ENCODE data around the gene LILRA6.
"Not testable (repeated sequence)": the region's sequence is repeated elsewhere in the genome, so short reads cannot be mapped to it uniquely, and the experiment has no call there.

LILRA6 gene

DNA sequence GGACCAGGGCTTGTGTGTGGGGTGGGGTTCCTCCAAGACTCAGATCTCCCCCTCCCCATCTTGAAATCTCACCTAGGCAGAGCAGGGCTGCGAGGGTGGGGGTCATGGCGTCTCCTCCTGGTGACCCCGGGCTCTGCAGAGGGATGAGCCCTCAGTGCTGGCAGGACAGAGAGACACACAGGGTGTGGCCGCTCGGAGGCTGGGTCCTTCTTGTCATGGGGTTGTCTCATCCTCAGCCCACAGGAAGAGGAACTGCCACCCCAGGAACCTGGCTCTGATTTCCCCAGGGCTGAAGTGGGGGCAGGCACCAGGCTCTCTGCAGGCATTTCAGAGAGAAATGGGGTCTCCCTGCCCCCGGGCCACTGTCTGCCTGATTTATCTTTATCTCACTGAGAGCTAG, at the start of gene LILRA6:
TSS of gene LILRA6 (minus strand) at position 145 of the 400 bp plus-strand sequence.
- DNase-seq = peak; percentile 34

DNA sequence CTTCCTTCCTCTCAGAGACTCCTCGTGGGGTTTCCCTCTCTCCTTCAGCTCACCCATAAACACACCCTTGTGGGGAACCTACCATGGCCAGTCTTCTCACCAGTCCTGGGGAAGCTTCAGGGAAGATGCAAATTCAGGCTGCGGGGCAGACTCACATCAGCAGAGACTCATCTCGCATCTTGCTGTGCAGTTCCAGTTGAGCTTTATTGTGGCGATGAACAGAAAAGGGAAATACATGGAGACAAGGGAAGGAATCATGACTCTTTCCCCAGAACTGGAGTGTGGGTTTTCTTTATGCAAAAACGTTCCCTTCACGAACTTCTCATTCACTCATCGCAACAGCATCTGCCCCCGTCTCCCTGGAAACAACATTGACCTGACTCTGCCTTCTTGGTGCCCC, 46.6 kb upstream of the LILRA6 start:
- DNase-seq = not testable (repeated sequence)

DNA sequence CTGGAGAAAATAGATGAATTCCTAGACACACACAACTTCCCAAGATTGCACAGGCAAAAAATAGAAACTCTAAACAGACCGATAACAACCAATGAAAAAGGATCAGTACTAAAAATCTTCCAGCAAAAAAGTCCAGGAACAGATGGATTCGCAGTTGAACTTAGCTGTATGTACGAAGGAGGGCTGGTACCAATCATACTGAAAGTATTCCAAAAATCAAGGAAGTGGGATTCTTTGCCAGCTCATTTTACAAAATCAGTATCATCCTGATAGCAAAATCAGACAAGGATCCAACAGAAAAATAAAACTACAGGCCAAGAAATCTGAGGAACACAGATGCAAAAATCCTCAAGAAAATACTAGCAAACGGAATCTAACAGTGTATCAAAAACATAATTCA, 44.9 kb upstream of the LILRA6 start:
- DNase-seq = no peak

DNA sequence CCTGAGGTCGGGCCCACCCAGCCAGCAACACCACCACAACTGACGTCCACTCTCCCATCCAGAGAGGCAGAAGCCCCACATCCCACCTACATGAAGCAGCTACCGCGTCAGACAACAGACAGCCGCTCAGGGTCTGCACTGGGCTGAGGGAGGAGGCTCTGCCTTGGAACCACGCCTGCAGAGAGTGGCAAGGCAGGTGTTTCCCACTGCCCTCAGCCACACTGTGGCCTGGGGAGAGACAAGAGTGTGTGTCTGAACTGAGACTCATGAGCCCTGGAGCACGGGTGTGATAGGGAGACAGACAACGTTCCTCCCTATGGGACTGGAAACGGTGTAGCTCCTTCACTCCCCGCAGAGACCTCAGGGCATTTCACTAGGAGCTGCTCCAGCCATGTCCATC, 43.7 kb upstream of the LILRA6 start:
- not testable (repeated sequence) for DNase-seq

DNA sequence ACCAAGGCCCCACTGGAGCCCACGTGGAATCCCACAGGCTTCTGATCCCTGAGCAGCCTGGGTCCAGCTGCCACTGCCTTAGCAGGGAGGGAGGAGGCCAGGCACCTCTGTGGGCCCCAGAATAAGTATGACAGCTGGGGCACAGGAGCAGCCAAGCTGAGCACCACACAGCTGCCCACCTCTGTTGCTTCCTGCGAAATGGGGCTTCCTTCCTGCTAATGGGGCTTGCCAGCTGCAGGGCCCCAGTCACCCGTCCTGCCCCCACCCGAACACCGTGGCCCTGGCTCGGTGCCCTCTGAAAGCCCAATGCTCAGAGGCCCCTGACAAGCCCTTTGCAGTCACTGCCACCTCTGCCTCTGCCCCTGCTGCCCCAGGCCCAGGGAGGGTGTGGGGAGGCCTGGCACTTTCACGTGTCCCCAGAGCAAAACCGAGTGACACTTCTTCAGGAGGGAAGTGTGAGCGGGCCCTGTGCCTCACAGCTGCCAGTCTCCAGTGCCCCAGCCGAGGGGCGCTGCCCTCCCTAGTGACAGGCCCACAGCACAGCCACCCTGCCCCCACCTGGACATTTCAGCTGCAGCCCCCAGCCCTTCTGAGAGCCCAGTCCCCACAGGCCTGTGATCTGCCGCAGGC, 43.0 kb upstream of the LILRA6 start:
- DNase-seq = peak; percentile 63

- DNase-seq = peak; percentile 40
These were observed 40.3 kb upstream of the LILRA6 start for GRCh38 chr19:54282686-54283470.

DNA sequence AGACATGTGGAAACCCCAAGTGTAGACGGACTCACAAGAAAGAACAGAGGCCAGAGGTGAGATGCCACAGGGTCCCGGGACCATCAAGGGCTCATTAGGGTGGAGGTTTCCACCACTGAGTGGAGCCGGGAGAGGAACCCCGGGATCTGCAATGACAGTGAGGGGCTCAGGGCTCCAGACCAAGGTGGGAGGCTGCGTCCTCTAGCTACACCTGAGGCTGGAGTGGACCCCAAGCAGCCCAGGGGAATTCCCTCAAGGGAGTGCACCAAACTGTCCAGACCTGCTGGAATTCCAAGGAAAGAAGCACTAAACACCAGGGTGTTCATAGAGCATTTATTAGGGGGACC, 39.1 kb upstream of the LILRA6 start:
- DNase-seq = not testable (repeated sequence)

DNA sequence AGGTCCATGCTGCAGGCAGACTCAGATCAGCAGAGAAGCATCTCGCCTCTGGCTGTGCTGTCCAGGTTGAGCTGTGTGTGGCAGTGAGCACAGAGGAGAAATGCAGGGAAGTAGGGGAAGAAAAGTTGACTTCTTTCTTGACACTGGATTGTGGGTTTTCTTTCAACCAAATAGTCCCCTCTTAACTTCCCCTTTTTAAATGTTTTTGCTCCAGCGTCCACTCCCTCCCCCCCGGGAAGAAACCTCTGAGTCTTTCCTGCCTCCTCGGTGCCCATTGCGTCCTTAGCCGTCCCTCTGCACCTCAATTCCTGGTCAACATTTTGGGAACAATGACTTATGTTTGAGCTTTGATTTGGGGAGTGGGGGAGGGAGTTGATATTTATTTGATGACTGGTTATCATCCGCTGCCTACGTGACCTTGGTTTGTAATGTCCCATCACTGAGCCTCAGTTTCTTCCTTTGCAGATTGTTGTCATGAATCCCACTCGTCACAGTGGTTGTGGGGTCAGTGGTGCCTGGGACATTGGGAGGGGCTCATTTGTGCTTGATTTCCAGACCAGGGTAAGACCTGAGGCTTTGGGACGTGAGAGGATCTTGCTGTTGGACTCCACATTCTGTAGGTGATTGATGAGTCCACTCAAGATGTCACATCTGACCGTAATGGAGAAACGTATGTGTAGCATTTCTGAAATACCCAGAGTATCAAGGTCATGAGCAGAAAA, 38.6 kb upstream of the LILRA6 start, which contains the start of gene LILRB2:
TSS of gene LILRB2 (minus strand) at position 104 of the 722 bp plus-strand sequence. CDS start 614 bp downstream, outside the sequence.
- DNase-seq = no peak

DNA sequence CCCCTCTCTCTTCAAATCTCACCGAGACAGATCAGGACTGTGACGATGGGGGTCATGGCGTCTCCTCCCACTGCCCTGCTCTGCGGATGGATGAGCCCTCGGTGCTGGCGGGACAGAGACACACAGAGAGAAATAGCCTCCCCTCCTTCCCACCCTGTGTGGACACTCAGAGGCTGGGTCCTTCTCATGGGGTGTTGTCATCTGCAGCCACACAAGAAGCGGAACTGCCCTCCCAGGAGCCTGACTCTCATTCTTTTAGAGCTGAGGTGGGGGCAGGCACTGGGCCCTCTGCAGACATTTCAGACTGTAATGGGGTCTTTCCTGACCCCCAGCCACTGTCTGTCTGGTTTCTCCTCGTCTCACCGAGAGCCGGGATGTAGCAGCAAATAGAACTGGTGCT, 37.9 kb upstream of the LILRA6 start:
- peak; percentile 45 for DNase-seq

- not testable (repeated sequence) for DNase-seq
These were observed 37.4 kb upstream of the LILRA6 start for GRCh38 chr19:54280025-54280424.

DNA sequence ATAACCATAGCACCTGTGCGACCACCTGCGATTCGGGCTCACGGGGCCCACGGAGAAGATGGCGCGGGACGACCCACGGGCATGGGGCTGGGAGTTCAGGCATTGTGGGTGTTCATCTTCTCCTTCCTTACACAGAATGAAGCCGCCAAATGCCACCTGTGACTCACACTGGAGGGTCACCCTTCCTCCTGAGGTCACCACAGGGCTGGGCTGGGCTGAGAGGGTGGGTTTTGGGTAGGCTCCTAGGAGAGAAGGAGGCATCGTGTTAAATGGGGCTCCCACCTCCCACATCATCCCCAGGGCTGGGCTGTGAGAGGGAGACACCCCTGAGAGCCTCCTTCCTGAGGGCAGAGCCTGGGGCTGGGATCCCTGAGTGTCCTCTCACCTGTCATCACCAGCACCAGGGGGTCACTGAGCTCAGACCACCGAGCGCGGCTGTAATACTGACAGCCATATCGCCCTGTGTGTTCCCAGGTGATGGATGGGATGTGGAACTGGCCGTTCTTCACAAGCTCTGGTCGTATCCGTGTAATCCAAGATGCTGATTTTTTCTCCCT, 36.9 kb upstream of the LILRA6 start:
- DNase-seq = no peak

DNA sequence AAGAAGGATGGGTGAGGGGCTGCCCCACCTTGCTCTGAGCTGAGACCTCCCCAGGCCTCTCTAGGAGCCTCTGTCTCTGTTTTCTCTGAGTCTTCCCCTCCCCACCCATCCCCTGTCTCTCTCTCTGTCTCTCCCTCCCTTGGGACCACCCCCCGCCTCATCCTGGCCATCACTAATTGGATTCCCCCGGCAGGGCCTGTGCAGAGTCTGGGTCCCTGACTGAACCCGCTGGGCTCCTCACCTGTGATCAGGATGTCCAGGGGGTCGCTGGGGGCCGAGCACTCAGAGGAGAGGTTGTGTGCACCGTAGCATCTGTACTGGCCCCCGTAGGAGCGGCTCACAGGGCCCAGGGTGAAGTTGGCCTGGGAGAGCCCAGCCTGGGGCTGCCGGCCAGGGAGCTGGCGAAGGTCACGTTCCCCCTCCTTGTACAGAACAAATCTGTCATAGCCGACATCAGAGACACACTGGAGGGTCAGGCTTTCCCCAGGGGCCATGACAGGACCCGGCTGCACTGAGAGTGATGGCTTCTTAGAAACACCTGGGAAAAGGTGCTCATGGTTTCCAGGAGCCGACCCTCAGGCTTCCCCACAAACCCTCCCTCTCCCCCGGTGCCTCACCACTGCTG, 36.1 kb upstream of the LILRA6 start:
- DNase-seq = not testable (repeated sequence)

DNA sequence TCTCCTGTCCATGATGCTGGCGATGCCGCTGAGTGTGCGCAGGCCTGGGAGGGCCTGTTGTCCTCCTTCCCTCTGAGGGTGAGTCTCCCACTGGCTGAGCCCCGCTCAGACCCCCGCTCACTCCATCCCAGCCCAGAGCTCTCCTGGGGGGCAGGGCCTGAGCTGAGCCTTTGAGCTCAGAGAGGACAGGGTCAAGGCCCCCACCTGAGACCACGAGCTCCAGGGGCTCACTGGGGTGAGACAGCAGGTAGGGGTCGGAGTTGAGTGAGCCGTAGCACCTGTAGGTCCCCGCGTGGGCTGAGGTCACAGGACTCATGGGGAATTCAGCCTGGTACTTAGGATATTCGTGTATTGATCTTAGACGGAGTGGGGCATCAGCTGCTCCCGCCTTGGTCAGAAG, 35.5 kb upstream of the LILRA6 start:
- not testable (repeated sequence) for DNase-seq

DNA sequence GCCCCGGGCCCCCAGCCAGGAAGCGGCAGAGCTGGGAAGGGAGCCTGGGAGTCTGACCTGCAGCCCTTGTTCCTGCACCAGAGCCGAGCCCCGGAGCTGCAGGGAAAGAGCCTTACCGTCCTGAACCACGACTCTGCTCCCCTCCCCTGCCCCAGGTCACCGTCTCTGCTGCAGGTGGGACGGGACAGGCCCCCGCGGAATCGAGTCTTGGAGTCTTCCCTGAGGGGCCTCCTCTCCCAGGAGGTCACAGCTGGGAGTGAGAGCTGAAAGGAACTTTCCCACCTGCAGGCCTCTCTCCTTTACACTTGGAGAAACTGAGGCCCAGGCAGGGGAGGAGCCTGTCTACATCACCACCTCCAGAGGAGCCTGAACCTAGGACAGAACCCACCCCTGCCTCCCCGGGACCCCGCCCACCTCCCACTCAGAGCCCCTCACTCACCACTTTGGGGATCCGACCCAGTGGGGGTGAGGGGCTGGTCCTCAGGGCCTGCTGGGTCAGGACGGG, 34.6 kb upstream of the LILRA6 start:
- not testable (repeated sequence) for DNase-seq

DNA sequence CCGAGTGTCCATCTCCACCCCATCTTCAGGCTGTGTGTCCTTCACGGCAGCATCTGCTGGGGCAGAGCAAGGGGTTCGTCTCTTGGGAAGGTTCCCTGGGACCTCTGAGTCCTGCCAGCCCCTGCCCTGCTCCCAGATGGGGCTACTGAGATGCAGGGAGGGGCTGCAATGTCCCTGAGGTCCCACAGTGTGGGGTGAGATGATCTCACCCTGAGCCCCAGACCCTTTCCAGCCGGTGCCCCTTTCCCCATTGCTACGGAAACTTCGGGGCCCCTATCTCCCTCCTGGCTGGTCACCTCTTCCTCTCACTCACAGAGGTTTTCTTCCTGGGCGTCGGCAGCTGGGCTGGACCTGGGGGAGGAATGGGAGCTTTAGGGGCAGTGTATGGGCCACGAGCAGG, 33.4 kb upstream of the LILRA6 start:
- no peak for DNase-seq

- not testable (repeated sequence) for DNase-seq
These were observed 31.9 kb upstream of the LILRA6 start for GRCh38 chr19:54274516-54274915.

- DNase-seq = no peak
These were observed 31.2 kb upstream of the LILRA6 start for GRCh38 chr19:54273821-54274220.

- peak; percentile 43 for DNase-seq
These were observed 29.6 kb upstream of the LILRA6 start for GRCh38 chr19:54272181-54272580.

GRCh38 chr19:54271587-54271986, 29.0 kb upstream of the LILRA6 start:
- peak; percentile 59 for DNase-seq

- DNase-seq = peak; percentile 59
These were observed 28.5 kb upstream of the LILRA6 start for GRCh38 chr19:54271106-54271505.

- no peak for DNase-seq
These were observed 26.3 kb upstream of the LILRA6 start for GRCh38 chr19:54268936-54269335.

- peak; percentile 67 for DNase-seq
These were observed 23.5 kb upstream of the LILRA6 start for GRCh38 chr19:54266133-54266532.

GRCh38 chr19:54262470-54262869, 19.9 kb upstream of the LILRA6 start:
- no peak for DNase-seq
